PC-3 (cell line): ENCODE data around the gene SEMA4G.

Experiments
- EZH2phosphoT487 ChIP-seq: fragments of 300-600 bp; sonication (generic); IDR thresholded peaks from 2 replicates; pipeline ENCODE4 v1.6.1; 2018; ENCODE audit warnings: mild to moderate bottlenecking, antibody characterized with exemption, low read length, borderline replicate concordance
- TF ChIP-seq, protein P1 (sequence below): fragments of 300-600 bp; sonication (generic); conservative IDR thresholded peaks from 2 replicates; pipeline ENCODE4 v1.5.1; 2017; ENCODE audit warnings: antibody characterized with exemption, low read depth, mild to moderate bottlenecking, low read length

DNA sequence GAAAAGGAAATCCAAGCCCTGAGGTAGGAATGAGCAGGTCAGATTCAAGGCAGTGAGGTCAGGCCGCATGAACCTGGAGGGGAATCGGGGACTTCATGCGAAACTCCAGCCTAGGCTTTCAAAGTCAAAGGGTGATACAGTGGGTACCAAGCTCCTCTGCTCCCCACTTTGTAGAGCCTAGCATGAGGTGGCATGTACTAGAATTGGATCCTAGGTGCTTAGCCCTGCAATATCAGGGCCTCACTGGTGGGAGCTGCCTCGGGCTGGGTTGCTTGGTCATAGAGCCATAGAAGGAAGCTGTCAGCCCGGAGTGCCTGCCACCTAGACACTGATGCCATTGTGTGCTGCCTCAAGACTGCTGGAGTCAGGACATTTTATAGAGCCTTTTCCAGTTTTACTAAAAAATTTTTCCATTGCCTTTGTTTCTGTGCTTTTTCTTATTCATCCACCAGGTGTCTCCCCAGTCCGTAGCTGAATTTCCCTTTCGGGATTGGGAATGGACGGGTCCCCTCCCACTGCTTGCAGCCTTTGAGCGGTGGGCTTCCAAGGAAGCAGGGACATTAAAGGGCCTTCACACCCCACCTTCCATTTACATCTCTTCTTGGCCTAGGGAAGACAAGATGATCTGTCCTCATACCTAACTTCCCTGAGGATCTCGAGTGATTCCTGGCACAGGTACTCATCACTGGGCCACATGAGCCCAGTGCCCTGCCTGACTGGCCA lies 24.8 kb downstream of the SEMA4G start:
- TF ChIP-seq, protein P1, sequence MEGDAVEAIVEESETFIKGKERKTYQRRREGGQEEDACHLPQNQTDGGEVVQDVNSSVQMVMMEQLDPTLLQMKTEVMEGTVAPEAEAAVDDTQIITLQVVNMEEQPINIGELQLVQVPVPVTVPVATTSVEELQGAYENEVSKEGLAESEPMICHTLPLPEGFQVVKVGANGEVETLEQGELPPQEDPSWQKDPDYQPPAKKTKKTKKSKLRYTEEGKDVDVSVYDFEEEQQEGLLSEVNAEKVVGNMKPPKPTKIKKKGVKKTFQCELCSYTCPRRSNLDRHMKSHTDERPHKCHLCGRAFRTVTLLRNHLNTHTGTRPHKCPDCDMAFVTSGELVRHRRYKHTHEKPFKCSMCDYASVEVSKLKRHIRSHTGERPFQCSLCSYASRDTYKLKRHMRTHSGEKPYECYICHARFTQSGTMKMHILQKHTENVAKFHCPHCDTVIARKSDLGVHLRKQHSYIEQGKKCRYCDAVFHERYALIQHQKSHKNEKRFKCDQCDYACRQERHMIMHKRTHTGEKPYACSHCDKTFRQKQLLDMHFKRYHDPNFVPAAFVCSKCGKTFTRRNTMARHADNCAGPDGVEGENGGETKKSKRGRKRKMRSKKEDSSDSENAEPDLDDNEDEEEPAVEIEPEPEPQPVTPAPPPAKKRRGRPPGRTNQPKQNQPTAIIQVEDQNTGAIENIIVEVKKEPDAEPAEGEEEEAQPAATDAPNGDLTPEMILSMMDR: peak; percentile 68
- no peak for TF ChIP-seq EZH2phosphoT487
